ENCODE measurements around the gene KMT5C.

Gene KMT5C

GRCh38 chr19:55389386-55390317 is 50.0 kb downstream of the KMT5C start:
- no peak for DNase-seq

DNA sequence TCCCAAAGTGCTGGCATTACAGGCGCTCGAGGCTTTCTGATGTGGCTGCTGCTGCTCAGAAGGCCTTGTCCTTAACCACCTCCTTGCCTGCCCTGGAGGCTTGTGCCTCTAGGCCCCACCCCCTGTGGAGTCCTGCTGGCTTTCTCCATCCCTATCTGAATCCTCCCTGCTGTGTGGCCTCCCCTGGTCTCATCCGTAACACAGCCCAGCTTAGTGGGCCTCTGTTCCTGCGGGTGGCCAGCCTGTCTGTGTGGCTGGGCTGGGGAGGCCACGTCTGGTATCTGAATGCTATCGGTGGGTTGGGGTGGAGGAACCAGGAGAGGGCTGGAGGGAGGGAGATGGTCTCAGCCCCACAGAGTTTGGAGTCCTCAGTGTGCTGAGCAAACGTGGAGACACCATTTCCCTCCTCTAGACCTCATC is 50.8 kb downstream of the KMT5C start:
- no peak for DNase-seq

DNA sequence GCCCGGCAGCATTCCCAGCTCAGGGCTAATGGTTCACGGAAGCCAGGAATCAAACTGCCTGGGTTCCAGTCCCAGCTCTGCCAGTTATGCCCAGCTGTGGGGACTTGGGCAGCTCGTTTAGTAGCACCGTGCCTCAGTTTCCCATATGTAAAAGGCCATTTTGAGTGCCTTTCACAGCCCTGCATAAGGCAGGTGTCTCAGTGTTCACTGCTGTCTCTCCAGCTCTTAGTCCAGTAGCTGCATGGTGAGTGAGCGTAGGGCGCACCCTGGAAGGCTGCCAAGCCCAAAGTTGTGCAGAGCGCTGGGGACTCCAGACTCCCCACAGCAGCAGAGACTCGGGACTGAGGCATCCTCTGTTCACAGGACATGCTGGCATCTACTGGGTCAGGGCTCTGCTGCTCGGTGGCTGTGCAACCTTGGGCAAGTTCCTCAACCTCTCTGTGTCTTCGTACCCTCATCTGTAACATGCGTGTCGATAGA is 51.6 kb downstream of the KMT5C start:
- no peak for DNase-seq

GRCh38 chr19:55391702-55392615 is 52.3 kb downstream of the KMT5C start:
- DNase-seq: no peak

- DNase-seq: no peak
Measured at GRCh38 chr19:55392820-55393761, 53.4 kb downstream of the KMT5C start.

Measured in NK-92 treated with Interleukin-12 subunit alpha and Interleukin-12 subunit beta, amount 100 ng/mL, for 24 hours (cell line).